AG20443 (cell line): ENCODE results near the gene FHIT.

Experiments
- DNase-seq: peaks from one replicate; pipeline ENCODE4 v3.0.0; 2012; ENCODE audit warnings: low spot score, mixed read lengths

Gene FHIT

DNA sequence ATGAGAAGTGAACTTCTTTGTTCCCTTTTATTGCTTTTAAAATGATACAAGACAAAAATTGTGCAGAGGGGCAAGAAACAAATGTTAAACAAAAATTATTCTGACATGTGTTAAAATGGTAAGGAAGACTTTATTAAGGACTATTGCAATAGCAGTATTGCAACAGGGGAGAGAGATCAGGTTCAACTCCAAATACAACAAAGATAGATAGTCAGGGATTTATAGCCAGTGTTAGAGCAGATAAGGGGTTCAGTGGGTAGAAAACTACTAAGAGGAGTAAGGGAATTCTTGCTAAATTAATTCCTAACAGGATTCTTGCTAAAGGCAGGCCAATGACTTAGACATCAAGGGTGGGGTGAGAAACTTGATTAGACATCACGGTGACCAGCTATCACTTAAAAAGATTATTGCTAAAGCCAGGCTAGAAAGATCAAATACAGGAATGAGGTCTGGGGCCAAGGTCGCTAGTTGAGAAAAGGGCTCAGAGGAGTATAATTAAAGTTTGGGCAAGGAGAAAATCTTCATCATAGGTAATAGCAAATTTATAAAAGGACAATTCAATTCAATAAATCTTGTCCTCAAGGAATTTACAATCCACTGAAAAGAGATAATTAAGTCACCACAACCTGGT, 81.5 kb downstream of the FHIT start:
- no peak for DNase-seq

DNA sequence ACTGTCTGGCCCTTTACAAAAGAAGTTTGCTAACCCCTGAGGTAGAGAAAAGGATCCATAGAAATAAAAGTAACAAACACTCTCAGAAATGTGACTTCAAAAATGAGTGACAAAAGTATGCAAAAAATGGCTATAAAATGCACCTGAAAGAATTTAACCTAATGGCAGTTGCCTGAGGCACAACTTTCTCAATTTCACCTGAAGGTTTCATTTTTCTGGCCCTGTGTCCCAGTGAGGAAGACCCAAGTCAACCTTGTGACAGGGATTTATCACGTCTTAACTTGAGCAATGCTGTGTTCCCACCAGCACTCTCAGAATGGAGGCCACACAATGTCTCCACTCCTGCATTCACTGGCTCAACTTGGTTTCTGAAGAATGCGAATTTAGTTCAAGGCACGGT, 83.0 kb downstream of the FHIT start:
- DNase-seq, result no peak

DNA sequence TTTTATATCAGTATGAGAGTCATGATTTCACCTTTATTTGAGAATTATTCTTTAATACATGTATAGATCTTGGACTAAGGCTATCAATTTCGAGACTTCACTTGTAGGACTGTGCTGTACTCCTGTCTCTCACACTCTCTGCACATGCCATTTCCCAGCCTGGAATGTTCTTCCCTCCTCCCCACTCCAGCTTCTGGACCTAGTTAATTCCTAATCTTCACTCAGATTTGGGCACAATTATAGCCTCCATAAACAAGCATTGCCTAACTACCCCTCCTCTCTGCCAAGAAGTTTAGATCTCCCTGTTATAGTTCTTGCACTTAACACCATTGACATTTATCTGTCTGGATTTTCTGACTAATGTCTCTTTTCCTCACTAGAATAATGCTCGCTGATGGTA, 88.3 kb downstream of the FHIT start:
- no peak for DNase-seq

DNA sequence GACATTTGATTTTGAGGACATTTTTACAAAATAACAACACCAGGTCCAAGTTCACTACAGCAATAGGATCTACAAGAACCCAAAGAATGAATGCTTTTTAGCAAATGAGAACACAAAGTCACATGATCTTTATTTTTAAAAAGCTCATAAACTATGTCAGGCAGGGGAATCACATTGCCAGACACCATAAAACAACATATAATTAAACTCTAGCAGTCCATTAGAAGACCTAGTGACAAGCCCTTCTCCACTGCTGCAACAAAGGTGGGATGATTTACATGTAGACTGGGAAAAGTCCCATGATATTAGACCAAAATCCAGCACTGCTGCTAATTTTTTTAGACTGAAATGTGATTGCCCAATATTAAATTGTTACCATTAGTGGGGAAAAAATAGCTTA, 92.6 kb downstream of the FHIT start:
- DNase-seq, result no peak

DNA sequence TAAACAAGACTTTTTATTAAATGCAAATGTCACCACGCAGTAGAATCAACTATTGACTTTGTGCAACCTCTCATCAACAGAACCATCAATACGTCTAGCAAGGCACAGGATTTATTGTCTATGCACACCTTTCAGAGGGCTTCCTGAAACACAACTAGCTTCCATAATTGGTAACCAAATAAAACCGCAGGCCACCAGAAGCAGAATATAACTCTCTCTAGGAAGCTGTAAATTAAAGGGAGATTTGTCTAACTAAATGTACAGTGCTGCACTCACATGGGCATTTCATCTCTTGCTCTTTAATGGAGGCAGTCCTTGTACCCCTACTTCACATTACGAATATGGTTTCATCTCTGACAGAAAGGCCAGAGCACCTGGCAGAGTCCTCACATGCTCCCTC, 93.0 kb downstream of the FHIT start:
- no peak for DNase-seq

DNA sequence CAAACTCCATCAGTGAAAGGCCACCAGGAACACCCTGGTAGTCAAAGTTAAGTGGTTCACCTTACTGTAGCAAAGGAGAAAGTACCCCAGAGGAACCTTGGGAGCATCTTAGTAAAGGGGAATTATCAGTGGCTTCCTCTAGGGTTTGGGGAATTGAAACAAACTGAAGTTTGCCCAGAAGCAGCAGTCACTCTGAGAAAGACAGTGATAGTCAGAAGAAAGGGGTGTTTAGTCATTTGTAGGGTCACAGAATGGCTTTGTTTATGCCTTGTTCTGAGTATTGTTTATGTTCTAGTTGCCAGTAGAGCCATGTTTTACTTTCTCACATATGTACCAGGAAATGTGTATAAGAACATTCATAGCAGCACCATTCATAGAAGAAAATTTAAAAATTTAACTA, 93.8 kb downstream of the FHIT start:
- DNase-seq, result no peak

DNA sequence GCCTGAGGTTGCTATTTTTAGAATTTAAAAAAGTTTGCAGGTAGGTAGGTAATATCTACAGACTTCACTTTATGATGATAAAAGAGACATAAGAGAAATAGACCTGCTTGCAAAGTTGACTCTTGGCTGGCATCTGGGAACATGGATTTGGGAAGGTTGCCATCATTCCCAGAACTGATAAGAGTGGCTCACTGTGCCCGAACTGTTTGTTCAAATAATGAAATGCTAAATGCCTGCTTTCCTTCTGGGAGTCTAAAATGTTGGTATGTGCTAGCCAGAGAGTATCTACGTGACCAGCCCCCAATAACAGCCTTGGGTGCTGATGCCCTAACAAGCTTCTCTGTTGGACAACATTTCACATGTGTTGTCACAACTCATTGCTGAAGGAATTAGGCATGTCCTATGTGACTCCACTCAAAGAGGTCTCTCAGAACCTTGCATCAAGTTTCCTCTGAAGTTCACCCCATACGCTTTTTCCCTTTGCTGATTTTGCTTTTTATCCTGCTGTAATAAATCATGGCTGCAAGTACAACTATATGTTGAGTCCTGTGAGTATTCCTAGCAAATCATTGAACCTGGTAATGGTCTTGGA, 95.5 kb downstream of the FHIT start:
- no peak for DNase-seq

DNA sequence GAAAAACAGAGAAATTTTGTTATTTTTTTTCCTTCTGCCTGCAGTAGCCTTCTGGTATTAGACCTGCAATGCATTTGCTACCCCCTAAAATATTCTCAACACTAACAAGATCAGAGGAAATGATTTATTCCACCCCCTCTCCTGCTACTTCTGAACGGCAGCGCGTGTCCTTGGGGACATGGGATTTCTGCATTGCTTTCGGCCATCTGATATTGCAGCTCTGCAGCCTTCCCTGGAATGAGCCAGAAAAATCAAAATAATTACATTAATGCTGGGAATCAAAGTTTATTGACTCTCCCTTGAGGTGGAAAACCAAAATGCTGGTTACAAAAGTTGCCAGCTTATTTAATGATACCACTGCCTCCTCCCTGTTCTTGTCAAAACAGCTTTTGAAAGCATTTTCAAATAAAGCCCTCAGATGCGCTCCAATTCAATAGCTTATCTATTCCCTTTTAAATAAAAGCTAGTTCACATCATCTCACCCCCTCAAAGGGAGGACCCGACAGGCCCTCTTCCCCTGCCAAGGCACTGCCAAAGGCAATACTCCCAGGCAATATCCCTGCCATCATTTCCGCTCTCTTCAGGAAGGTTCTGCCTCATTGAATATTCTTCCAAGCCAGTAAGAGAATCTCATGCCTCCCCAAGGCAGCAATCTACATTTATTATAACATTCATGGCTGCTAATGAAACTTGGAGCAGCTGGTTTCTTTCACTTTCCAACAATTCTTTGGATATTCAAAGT, 96.6 kb downstream of the FHIT start:
- DNase-seq, result no peak

DNA sequence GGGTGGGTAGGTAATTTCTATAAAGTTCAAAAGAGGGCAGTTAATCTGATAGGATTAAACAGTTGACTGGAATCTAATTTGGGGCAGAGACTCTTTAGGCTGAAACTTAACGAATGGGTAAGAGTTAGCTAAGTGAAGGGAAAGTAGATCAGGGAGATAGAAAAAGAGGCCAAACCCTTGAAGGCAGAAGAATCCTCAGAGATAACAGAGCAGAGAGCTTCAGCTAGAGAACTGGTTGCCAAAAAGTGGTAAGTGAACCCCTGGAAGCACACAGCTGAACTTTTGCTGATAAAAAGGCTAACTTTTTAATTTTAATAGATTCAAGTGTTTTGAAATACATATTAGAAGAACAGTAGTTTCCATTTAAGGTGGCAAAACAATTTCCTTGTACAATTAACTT, 99.2 kb downstream of the FHIT start:
- DNase-seq, result no peak

DNA sequence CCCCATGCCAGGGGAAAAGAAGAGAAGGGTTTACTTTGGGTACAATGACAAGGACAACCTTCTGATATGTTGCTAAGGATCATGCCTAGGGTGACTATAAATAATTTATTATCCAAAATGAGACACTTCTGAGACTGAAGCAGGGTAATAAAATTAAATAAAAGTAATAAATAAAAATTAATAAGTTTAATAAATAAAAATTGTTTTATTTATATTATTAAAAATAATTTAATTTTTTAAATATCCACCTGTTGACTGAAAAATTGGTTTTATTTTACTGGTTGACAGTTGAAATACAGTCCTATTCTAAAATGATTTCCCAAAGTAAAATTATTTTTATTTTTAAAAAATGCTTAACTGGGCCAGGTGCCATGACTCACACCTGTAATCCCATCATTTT, 102.0 kb downstream of the FHIT start:
- no peak for DNase-seq

DNA sequence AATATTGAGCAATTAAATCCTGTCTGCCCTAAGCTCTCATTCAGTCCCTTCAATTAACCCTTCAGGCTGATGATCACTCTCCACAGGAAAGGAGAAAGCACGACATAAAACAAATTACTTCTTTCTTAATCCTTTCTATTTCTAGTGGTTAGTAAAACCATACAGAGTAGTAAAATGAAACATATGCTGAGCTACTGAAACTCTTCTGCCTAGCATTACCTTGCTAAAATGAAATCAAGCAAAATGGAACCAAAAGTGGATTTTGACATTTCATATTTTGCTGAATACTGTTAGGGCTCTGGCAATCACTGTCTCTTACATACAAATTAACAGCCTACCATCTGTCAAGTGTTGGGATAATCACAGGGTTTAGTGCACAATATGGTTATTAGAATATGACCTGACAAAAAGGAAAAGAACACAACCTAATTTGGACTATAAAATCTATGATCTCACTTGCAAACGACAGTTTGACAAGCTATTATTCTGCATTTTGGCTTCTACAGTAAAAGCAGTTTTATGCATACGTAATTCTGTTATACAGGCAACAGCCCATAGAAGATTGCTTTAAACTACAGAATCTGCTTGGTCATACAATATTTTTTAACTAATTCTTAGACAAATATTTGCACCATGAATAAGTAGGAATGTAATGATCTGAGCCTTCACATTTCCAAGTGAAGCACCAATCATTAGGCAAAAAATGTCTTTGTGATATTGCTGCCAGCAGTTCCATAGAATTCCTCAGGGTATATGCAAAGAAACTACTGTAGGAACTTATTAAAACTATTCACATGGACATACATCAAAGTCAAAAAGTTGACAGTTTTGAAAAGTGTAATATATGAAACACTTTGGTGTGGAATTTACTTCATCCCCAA, 105.0 kb downstream of the FHIT start:
- no peak for DNase-seq

DNA sequence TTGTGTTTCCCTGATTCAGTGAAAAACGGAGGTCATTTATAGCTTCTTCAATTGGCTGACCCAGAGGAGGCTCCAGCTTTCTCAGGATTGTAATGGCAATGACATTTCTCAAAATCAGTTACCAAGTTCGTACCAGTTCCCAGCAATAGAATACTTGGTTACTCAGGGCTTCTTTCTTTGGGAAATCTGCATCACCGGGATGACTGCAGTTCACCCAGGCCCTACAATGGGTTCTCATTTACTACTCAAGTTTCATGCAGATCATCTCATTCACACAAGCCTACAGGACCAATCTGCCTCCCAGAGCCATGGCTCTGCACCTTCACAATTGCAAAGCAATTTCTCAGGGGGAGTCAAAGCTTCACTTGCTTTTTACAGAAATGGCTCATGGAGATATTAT, 109.6 kb downstream of the FHIT start:
- DNase-seq, result no peak

DNA sequence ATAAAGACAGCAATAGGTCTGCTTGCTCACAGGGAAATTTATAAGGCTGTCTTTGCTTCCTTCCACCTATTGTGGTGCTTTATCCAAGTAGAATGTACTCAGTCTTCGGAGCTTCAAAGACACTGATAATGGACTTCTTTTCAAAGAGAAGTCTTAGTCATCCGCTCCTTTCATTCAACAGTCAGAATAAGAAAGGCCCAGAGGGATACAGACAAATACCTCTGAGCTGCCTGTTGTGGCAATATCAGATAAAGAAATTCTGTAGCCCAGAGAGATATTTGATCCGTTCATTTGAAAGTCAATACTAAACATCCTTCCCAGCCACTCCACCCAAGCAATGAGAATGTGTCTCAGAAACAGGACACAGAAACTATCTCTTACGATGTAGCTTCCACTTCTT, 110.0 kb downstream of the FHIT start:
- DNase-seq, result no peak

DNA sequence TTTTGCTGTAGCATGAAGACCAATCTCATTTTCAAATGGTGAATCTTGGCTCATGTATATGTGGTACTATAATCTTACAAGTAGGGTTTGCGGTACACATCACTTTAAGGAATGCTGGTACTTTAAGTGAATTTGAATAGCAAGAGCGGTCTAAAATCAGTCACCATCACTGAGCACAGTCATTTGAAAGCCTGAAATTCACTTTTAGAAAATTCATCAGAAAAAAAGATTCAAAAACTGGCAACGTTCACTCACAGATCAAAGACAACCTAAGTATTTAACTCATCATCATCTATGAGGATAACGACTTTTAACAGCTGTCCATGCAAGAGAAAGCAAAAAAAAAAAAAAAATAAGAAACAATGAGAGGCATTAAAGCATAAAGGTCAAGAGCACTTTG, 111.6 kb downstream of the FHIT start:
- DNase-seq, result no peak

DNA sequence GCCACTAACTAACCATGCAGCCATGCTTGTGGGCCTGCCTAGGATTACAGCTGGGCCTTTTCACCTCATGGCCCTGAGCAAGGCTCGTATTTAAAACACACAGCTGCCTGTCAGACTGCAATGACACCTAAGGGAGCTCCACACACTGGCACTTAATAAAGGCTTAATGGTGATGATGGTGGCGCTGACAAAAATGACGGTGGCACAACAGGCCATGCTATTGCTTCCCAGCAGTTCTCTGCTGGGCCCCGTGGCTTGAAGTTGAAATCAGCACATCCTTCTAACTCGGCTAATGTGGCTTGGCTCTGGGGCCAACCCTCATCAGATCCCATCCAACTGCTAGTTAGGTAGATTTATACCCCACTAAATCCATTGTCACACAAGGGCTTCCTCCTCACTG, 112.9 kb downstream of the FHIT start:
- DNase-seq, result no peak

DNA sequence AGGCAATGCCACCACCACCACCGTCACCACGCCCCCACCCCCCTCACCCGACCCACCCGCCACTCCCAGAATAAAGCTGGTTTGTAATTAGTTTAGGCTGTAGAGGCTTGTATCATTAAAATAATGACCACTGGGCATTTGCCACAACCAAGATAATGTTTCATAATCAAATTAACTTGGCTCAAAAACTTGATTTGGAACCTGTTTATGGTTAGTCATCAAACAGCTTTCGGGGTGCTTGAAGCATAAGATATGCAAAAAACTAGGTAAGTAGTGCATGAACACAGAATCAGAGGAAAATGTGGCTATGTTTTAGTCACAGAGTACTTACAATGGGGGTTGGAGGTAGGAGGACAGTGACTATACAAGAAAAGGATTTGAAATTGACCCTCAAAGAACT, 115.1 kb downstream of the FHIT start:
- DNase-seq, result no peak

DNA sequence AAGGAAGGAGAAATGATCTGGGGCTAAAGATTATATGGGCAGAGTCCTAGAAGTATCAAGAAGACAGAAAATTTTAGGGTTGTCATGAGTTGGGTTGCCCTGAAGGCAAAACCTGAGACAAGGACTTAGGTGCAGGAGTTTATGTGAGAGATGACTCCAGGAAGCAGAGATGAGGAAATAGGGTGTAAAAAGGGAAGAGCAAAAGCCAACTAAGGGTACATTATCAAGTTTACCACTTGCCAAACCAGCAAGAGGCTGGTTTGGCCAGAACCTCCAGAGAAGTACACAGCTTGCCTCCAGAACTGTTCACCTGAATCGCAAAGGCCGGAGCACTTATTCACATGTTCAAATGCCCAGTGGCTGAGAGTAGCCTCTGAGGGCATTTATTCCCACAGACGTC, 116.7 kb downstream of the FHIT start:
- no peak for DNase-seq

DNA sequence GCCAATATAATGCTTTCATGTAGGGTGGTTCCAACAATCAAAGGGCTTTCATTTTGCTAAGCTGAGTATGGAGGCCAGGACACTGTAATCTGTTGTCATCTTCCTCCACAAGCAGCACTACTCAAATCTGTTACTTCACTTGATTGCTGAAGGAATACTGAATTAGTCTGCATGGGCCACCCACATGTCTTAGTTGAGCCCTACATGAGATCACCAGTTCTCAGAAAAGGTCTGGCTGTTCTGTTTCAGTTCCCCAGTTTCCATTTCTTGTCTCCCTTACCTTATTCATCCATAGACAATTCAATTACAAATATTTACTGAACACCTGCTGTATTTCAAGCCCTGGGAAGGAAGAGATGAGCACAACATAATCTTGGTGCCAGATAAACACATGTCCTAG, 119.2 kb downstream of the FHIT start:
- no peak for DNase-seq

DNA sequence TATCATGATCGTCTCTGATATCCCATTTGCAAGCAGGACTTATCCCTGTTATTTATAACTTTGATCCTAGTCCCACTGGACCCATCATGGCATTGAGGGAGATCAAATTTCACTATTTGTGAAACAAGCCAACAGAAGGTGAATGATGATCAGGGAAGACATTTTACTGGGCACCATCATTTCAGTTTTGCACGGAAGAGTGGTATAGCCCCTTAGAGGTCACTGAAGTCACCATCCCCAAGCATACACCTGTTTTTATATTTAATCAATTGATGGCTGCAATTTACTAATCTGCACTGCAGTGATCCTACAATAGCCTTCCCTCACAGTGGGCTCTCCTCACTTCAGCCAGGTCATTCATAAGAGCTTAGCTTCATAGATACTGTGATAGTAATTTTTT, 132.4 kb downstream of the FHIT start:
- DNase-seq, result no peak

DNA sequence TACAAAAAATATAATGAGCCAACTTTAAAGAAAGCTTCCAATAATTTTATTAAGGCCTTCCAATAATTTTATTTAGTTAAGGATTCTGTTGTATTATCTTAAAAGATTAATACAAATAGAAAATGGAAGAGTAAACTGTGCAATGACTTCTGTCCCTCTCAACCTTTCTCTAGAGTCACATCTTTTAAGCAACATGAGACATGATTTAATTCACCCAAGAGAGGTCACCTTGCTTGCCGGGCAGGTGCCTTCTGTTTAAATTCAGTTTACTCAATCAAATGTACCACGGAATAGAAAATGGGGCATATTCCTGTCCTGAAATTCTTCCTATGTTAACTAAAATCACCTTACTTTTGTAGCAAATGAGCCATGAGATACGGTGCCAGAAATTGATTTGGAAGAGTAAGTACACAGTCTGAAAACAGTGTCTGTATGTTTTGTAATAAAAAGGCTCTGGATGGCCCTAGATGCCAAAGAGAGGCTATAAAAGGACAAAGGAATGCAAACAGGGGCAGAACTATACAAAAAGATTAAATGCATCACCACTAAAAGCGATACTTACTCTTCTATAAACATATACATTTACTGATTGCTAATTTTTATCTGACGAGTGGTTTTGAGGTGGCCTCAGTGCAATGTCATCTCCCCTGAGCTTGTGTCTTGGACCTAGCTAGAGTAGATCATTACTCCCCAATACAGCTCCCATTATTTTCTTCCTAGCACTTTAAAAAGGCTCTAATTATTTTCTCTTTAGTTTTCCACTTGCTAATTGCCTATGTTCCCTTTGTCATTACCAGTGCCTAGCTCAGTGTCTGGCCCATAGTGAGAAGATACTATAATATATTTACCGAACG, 134.0 kb downstream of the FHIT start:
- DNase-seq, result no peak

DNA sequence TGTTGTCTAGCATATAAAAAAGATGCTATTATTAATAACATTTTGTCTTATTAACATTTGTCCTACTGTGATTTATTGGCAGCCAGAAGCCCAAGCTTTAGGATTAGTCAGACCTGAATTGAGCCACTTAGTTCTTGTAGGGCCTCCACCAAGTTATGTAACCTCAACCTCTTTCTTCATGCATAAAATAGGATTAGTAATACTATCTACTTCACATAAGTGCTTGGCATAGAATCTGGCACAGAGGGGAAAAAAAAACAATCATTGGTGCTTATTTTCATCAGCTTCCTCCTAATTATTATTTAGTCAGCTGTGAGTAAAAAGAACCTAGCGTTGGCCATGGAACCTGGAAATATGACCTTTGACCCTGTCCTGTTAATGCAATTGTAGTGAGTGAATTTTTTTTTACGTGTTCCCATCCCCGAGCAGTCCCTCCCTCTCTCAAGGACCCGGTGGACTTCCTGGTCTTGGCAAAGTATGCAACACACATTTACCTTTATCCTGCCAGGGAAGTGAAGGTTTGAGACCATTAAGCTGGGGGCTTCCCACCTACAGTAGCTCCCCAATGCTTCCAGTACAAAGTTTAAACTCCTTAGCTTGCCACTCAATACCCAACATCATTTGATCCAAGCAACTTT, 136.8 kb downstream of the FHIT start:
- DNase-seq, result no peak
